Adrenal gland (tissue), 12 donors: ENCODE results near the gene RBM8A. TPM values are rescaled to one million over a fixed set of nuclear protein-coding genes. Genes with fewer than 3 reads are reported as not detected.

Experiments used
- DNase-seq, 7 donors: peaks; one replicate each; pipeline ENCODE4 v3.0.0-alpha.2; 2019 to 2020
- H3K27ac ChIP-seq, 5 donors: fragments of 200-600 bp; sonication (generic) in 4 of 5; 1 replicate in 3 of 5; 2 replicates in 2 of 5; pipeline versions ENCODE4 v1.5.1 to v1.8.0; 2016 to 2020; ENCODE audit warnings: mild to moderate bottlenecking in 1 of 5
- H3K27me3 ChIP-seq: fragments of 200-600 bp; 2 replicates; pipeline ENCODE4 v1.8.0; 2021
- H3K36me3 ChIP-seq, 2 donors: fragments of 200-600 bp; replicated peaks in 1 of 2; 1 replicate in 1 of 2; 2 replicates in 1 of 2; pipeline versions ENCODE4 v1.5.1 to v1.8.0; 2018 to 2022
- H3K4me1 ChIP-seq, 2 donors: fragments of 200-600 bp; replicated peaks in 1 of 2; 1 replicate in 1 of 2; 2 replicates in 1 of 2; pipeline versions ENCODE4 v1.5.1 to v1.8.0; 2018 to 2021
- H3K4me3 ChIP-seq, 4 donors: fragments of 200-600 bp; sonication (generic) in 3 of 4; one replicate each; pipeline ENCODE4 v1.5.1; 2016 to 2018
- H3K9me3 ChIP-seq, 3 donors: fragments of 200-600 bp; sonication (generic) in 1 of 3; replicated peaks in 1 of 3; 1 replicate in 2 of 3; 2 replicates in 1 of 3; pipeline versions ENCODE4 v1.5.1 to v1.8.0; 2016 to 2021
- CTCF ChIP-seq, 6 experiments: fragments of 450-650 bp in 4 of 6; fragments of 200-600 bp in 2 of 6; sonication (generic) in 1 of 6; IDR thresholded peaks; 1 replicate in 5 of 6; 2 replicates in 1 of 6; pipeline versions ENCODE4 v1.5.1 to v1.8.0; 2016 to 2021; ENCODE audit warnings: antibody characterized with exemption in 6 of 6, mild to moderate bottlenecking in 2 of 6, moderate library complexity in 1 of 6
- POLR2A ChIP-seq, 2 donors: fragments of 450-650 bp; IDR thresholded peaks; one replicate each; pipeline ENCODE4 v1.6.1; 2017; ENCODE audit warnings: antibody characterized with exemption in 2 of 2, mild to moderate bottlenecking in 2 of 2, moderate library complexity in 1 of 2
- WGBS, 4 donors: extraction: QIAGEN DNeasy Blood & Tissue Kit in 2 of 4; methylation state at CpG; one replicate each; pipeline versions ENCODE4 v1.1.5 to v1.1.7; 2013 to 2017; 5-methylcytosine and 5-hydroxymethylcytosine counted together
- intact Hi-C, 2 donors: fragments of 100-400 bp; cut with DNase I; formaldehyde crosslinking; loops; one replicate each; pipeline versions ENCODE4 v1.14.1 to v1.15.0; 2022 to 2023
- polyA plus RNA-seq, 3 donors: library from polyadenylated mRNA; stranded (reverse); fragments of 200-250 nt in 2 of 3; fragments of 350-450 nt in 1 of 3; fragmentation: Illumina TruSeq in 1 of 3; extraction: RNeasy Lipid Tissue Mini Kit (QIAGEN cat#74804) in 1 of 3; gene quantifications; one replicate each; pipeline ENCODE4 v1.2.3, GENCODE V29; 2013 to 2014
- total RNA-seq, 9 donors: library from RNA; depleted of rRNA in 4 of 9; stranded (reverse); fragments of >200 nt in 4 of 9; fragments of 120-200 nt in 1 of 9; fragmentation: NEBNext Ultra II Directional in 1 of 9; extraction: Animal tissue kit (Norgen Biotek cat#: 25700) in 1 of 9; gene quantifications; one replicate each; pipeline versions ENCODE4 v1.1.0 to v1.2.4, GENCODE V29; 2013 to 2023
- donor health status: healthy with polysubstance abuse.
- donor health status: Bipolar disorder and iron deficiency.
- donor health status: DM: yes; HTN: yes; CAD: no.
- donor health status: DM: no; HTN: no; CAD: no.
- donor health status: DM: no; HTN: no; CAD: no.
- donor health status: DM: yes; HTN: yes; CAD: no.

Gene RBM8A
- total and polyA plus RNA-seq, 12 donors = 61.5 to 223 (median 111) TPM

- no peak overlapping the region for H3K4me3 ChIP-seq
- H3K9me3 ChIP-seq = no peaks in the 10 kb centered on the region
- intact Hi-C loops = no loop called here
- peak overlapping the region in 2 of 5 donors; percentile 92 to 99 for H3K27ac ChIP-seq
- no peaks in the 10 kb centered on the region for H3K27me3 ChIP-seq
- TF ChIP-seq CTCF (IDR thresholded peaks at IDR 0.05) = no peak
- TF ChIP-seq POLR2A (IDR thresholded peaks at IDR 0.05) = no peak
- H3K36me3 ChIP-seq = no peaks in the 10 kb centered on the region
- peaks cover 52 to 66% of the 10 kb centered on the region in 2 donors for H3K4me1 ChIP-seq
- no peak for DNase-seq
Observed at GRCh38 chr1:145959333-145959732, 32.0 kb upstream of the RBM8A start.

GRCh38 chr1:145958734-145959133 is 31.4 kb upstream of the RBM8A start:
- intact Hi-C loops = no loop called here
- H3K27me3 ChIP-seq = no peaks in the 10 kb centered on the region
- DNase-seq = no peak
- H3K9me3 ChIP-seq = no peaks in the 10 kb centered on the region
- H3K36me3 ChIP-seq = no peaks in the 10 kb centered on the region
- H3K27ac ChIP-seq = peak overlapping the region in 1 of 5 donors; percentile 99
- peaks cover 50 to 67% of the 10 kb centered on the region in 2 donors for H3K4me1 ChIP-seq
- no peak for TF ChIP-seq CTCF (IDR thresholded peaks at IDR 0.05)
- no peak for TF ChIP-seq POLR2A (IDR thresholded peaks at IDR 0.05)
- no peak overlapping the region for H3K4me3 ChIP-seq

- H3K4me1 ChIP-seq = peaks cover 46 to 57% of the 10 kb centered on the region in 2 donors
Observed at GRCh38 chr1:145957443-145958319, 30.4 kb upstream of the RBM8A start, which contains the start of gene LIX1L. Gene LIX1L, minus strand, starts transcription at chr1:145958017. Its CDS starts 90 bp downstream, at chr1:145957927.

More at GRCh38 chr1:145957443-145958319, 30.4 kb upstream of the RBM8A start, which contains the start of gene LIX1L:
- H3K27ac ChIP-seq = peak within 1 kb of the TSS; percentile 84 to 100 (median 92)
- no peaks in the 10 kb centered on the region for H3K36me3 ChIP-seq
- no peaks in the 10 kb centered on the region for H3K9me3 ChIP-seq
- no peaks in the 10 kb centered on the region for H3K27me3 ChIP-seq
- peak within 1 kb of the TSS in 3 of 4 donors; percentile 36 to 95 (median 39) for H3K4me3 ChIP-seq
- peak; percentile 97 to 98 (median 98) for DNase-seq
- WGBS, 4 donors = 0 to 1% (median 0%) methylated on average over 17 to 60 of the region's 60 CpGs
- TF ChIP-seq CTCF (IDR thresholded peaks at IDR 0.05) (no peak), POLR2A (IDR thresholded peaks at IDR 0.05) (peak; percentile 71 to 91)
- intact Hi-C loops = no loop called here
